ENCODE results near the gene PRR23E. TPM values are rescaled to one million over a fixed set of nuclear protein-coding genes. Genes with fewer than 3 reads are reported as not detected.

Gene PRR23E
- total and polyA plus RNA-seq, 2 experiments from 2014 or later: not detected

GRCh38 chr3:127226457-127226856 lies 33.5 kb downstream of the PRR23E start:
- Mint-ChIP-seq H3K4me3 (no peak overlapping the region), H3K9me3 (peaks cover 41% of the 10 kb centered on the region), H3K36me3 (ENCODE audit: low read depth) (peaks cover 14% of the 10 kb centered on the region; the same call in 2 of the 3 replicates), H3K4me1 (no peaks in the 10 kb centered on the region; the same call in 2 of the 3 replicates), H3K27ac (no peak overlapping the region), H3K27me3 (ENCODE audit: insufficient read depth, low read depth, poor library complexity) (peaks cover 4% of the 10 kb centered on the region)
- H3K4me3 ChIP-seq: no peak overlapping the region
- no peak for TF ChIP-seq POLR2AphosphoS5 (IDR thresholded peaks at IDR 0.05; ENCODE audit: low read depth)
- no peak for TF ChIP-seq CREB1 (CRISPR knock-in tag; IDR thresholded peaks at IDR 0.05; ENCODE audit: low read depth)
- TF ChIP-seq EZH2phosphoT487 (IDR thresholded peaks at IDR 0.05; ENCODE audit: unreplicated experiment): no peak
- no peak for TF ChIP-seq ZNF331 (CRISPR knock-in tag; IDR thresholded peaks at IDR 0.05; ENCODE audit: low read depth)
- TF ChIP-seq EZH2 (IDR thresholded peaks at IDR 0.05; ENCODE audit: low read depth, unreplicated experiment): no peak
- TF ChIP-seq STAT1 (IDR thresholded peaks at IDR 0.05; ENCODE audit: unreplicated experiment): no peak
- TF ChIP-seq JUNB (IDR thresholded peaks at IDR 0.05; ENCODE audit: unreplicated experiment): no peak
- no peak for TF ChIP-seq ZNF462 (CRISPR knock-in tag; IDR thresholded peaks at IDR 0.05)
- no peak for TF ChIP-seq REST (IDR thresholded peaks at IDR 0.05; ENCODE audit: unreplicated experiment)
- TF ChIP-seq ZNF114 (CRISPR knock-in tag; IDR thresholded peaks at IDR 0.05): no peak
- no peak for TF ChIP-seq ETS1 (IDR thresholded peaks at IDR 0.05)
- no peak for TF ChIP-seq CTCF (conservative IDR thresholded peaks at IDR 0.05; ENCODE audit: low read depth in 2 of 2)
- no peak for TF ChIP-seq NANOG (IDR thresholded peaks at IDR 0.05; ENCODE audit: borderline replicate concordance)
- no peaks in the 10 kb centered on the region for H3K27me3 ChIP-seq (ENCODE audit: insufficient read depth)
- H3K27ac ChIP-seq (ENCODE audit: low read depth): no peak overlapping the region
- H3K9me2 ChIP-seq (ENCODE audit: insufficient read depth): no peaks in the 10 kb centered on the region
- H3K4me2 ChIP-seq: no peak overlapping the region
- H3K79me2 ChIP-seq (replicated peaks; ENCODE audit: insufficient read depth): no peaks in the 10 kb centered on the region
- DNase-seq (ENCODE audit: low spot score): no peak
- H3K4me1 ChIP-seq (ENCODE audit: insufficient read depth): no peaks in the 10 kb centered on the region
- H4K20me1 ChIP-seq (replicated peaks; ENCODE audit: insufficient read depth): no peaks in the 10 kb centered on the region
- ATAC-seq: no peak
- no peaks in the 10 kb centered on the region for H3F3A ChIP-seq (replicated peaks; ENCODE audit: low read depth)
- no peak overlapping the region for H2AFZ ChIP-seq
- no peaks in the 10 kb centered on the region for H3K36me3 ChIP-seq (ENCODE audit: insufficient read depth)

Measured in GM23338 (cell line).